K562 treated with DMSO at 1 percent for 24 hours (cell line): Measurements from ENCODE around the gene PABPC1L2B. TPM values are rescaled to one million over a fixed set of nuclear protein-coding genes. Genes with fewer than 3 reads are reported as not detected.

ENCODE experiments used
- total RNA-seq: library from RNA; unstranded; fragments of 300-600 nt; gene quantifications from 2 replicates; pipeline ENCODE4 v1.2.3, GENCODE V29; 2022; ENCODE audit warnings: low read depth; ENCODE audit not compliant: insufficient read depth

PABPC1L2B gene
- not detected in 2 replicates for total RNA-seq

GRCh38 chrX:73002733-73003132 is at the start of gene PABPC1L2B:
TSS of gene PABPC1L2B (plus strand) at chrX:73002939. CDS start at chrX:73003643, 704 bp downstream.

Other genes with a start within 250 kb of the PABPC1L2B start
- gene DMRTC1B, start 226.0 kb upstream of the PABPC1L2B start, total RNA-seq, result 1.1 and 2.2 TPM in 2 replicates
- gene FAM236B, start 220.3 kb upstream of the PABPC1L2B start, total RNA-seq, result not detected in 2 replicates
- gene FAM236D, start 194.7 kb upstream of the PABPC1L2B start, total RNA-seq, result not detected in 2 replicates
- gene FAM236C, start 90.3 kb upstream of the PABPC1L2B start, total RNA-seq, result not detected in 2 replicates
- not detected in 2 replicates for gene FAM236A, start 64.7 kb upstream of the PABPC1L2B start, total RNA-seq
- not detected in 2 replicates for gene DMRTC1, start 59.1 kb upstream of the PABPC1L2B start, total RNA-seq
- not detected in 2 replicates for gene PABPC1L2A, start 76.6 kb downstream of the PABPC1L2B start, total RNA-seq
- 0.09 and 0.24 TPM in 2 replicates for gene NAP1L2, start 211.9 kb downstream of the PABPC1L2B start, total RNA-seq